RWPE1 (cell line): ENCODE measurements around the gene CHST13.

Source experiments
- CTCF ChIA-PET: fragments of 350-600 bp; sonication (Branson Sonifier 250); formaldehyde crosslinking; extraction: SDS; loops from one replicate; lab custom pipeline; 2021; lab: Yijun Ruan, JAX
- POLR2A ChIA-PET: fragments of 400-600 bp; formaldehyde crosslinking; extraction: SDS; loops from one replicate; lab custom pipeline; 2020; ENCODE audit warnings: antibody characterized with exemption; ENCODE audit not compliant: low non-redundant PET; lab: Yijun Ruan, JAX
- DNase-seq: peaks from one replicate; pipeline ENCODE4 v3.0.0; 2012; ENCODE audit warnings: low spot score
- H3K27ac ChIP-seq: fragments of 450-650 bp; 2 replicates; pipeline ENCODE4 v1.5.1; 2017
- CTCF ChIP-seq: fragments of 450-650 bp; conservative IDR thresholded peaks from 2 replicates; pipeline ENCODE4 v1.5.1; 2017; ENCODE audit warnings: low read depth, mild to moderate bottlenecking

Gene CHST13

GRCh38 chr3:126556637-126557414, 32.9 kb downstream of the CHST13 start:
- no peak for TF ChIP-seq CTCF
- no peak overlapping the region for H3K27ac ChIP-seq
- no peak for DNase-seq
- POLR2A ChIA-PET: no interaction called here
- CTCF ChIA-PET: interaction anchor here (0.5 kb wide), 1 partner anchor 282 kb away, joined by 8 read pairs; no protein-coding TSS in a partner anchor

- no peak for DNase-seq
- TF ChIP-seq CTCF: no peak
- CTCF ChIA-PET: no interaction called here
- no peak overlapping the region for H3K27ac ChIP-seq
- POLR2A ChIA-PET: no interaction called here
These were observed 33.4 kb downstream of the CHST13 start for GRCh38 chr3:126557415-126557745.

- no peak for DNase-seq
- no peak overlapping the region for H3K27ac ChIP-seq
- no peak for TF ChIP-seq CTCF
- POLR2A ChIA-PET: no interaction called here
- CTCF ChIA-PET: no interaction called here
These were observed 33.8 kb downstream of the CHST13 start for GRCh38 chr3:126557761-126558160.

- H3K27ac ChIP-seq: no peak within 1 kb of the TSS
- CTCF ChIA-PET: interaction anchor here (0.6 kb wide), 1 partner anchor 468 kb away, joined by 3 read pairs; no protein-coding TSS in a partner anchor
- no peak for DNase-seq
- no peak for TF ChIP-seq CTCF
- POLR2A ChIA-PET: no interaction called here
These were observed 34.5 kb downstream of the CHST13 start, which contains the start of gene C3orf22 for GRCh38 chr3:126558336-126559071. C3orf22 (minus strand) TSS chr3:126558932; CDS start chr3:126553390, 5,542 bp downstream.

GRCh38 chr3:126562737-126563276, 38.9 kb downstream of the CHST13 start:
- POLR2A ChIA-PET: no interaction called here
- DNase-seq: no peak
- no peak overlapping the region for H3K27ac ChIP-seq
- TF ChIP-seq CTCF: no peak
- CTCF ChIA-PET: interaction anchor here (1.1 kb wide), 1 partner anchor 40 kb away, joined by 6 read pairs; no protein-coding TSS in a partner anchor

- no peak overlapping the region for H3K27ac ChIP-seq
- ChIA-PET CTCF (no interaction called here), POLR2A (no interaction called here)
- DNase-seq: peak; percentile 19
- TF ChIP-seq CTCF: no peak
These were observed 43.9 kb downstream of the CHST13 start for GRCh38 chr3:126567696-126568438.
